ENCODE data around the gene IP6K2.
A peak's percentile ranks its signal among the peaks of the same experiment; 100 is the strongest.

Gene IP6K2

GRCh38 chr3:48662753-48663488, 54.1 kb downstream of the IP6K2 start, which contains the start of gene CELSR3:
TSS of gene CELSR3 (minus strand) at chr3:48662886. CDS start at chr3:48662634, 252 bp downstream.
- peak; percentile 60 for DNase-seq

GRCh38 chr3:48662145-48662752, 54.8 kb downstream of the IP6K2 start:
- no peak for DNase-seq

- DNase-seq: no peak
Observed at GRCh38 chr3:48661501-48662144, 55.4 kb downstream of the IP6K2 start.

GRCh38 chr3:48660800-48661400, 56.1 kb downstream of the IP6K2 start:
- no peak for DNase-seq

GRCh38 chr3:48656841-48657281, 60.2 kb downstream of the IP6K2 start:
- no peak for DNase-seq

- no peak for DNase-seq
Observed at GRCh38 chr3:48656061-48656840, 60.8 kb downstream of the IP6K2 start.

- DNase-seq: no peak
Observed at GRCh38 chr3:48655606-48656005, 61.4 kb downstream of the IP6K2 start.

GRCh38 chr3:48655063-48655462, 62.0 kb downstream of the IP6K2 start:
- no peak for DNase-seq

- no peak for DNase-seq
Observed at GRCh38 chr3:48652923-48653715, 63.9 kb downstream of the IP6K2 start.

GRCh38 chr3:48651771-48652170, 65.2 kb downstream of the IP6K2 start:
- no peak for DNase-seq

GRCh38 chr3:48650723-48651122, 66.3 kb downstream of the IP6K2 start:
- no peak for DNase-seq

GRCh38 chr3:48648188-48648850, 68.7 kb downstream of the IP6K2 start:
- DNase-seq: no peak

- no peak for DNase-seq
Observed at GRCh38 chr3:48647714-48648113, 69.3 kb downstream of the IP6K2 start.

- DNase-seq: no peak
Observed at GRCh38 chr3:48644898-48645760, 71.9 kb downstream of the IP6K2 start.

- DNase-seq: no peak
Observed at GRCh38 chr3:48642605-48643004, 74.4 kb downstream of the IP6K2 start.

GRCh38 chr3:48641396-48641795, 75.6 kb downstream of the IP6K2 start:
- DNase-seq: no peak

- no peak for DNase-seq
Observed at GRCh38 chr3:48639944-48640606, 76.9 kb downstream of the IP6K2 start.
